Thoracic aorta (tissue), 2 donors: Measurements from ENCODE around the gene R3HDM2. TPM values are rescaled to one million over a fixed set of nuclear protein-coding genes. Genes with fewer than 3 reads are reported as not detected.

Experiments used
- ATAC-seq: fragments of 150-250 bp; one replicate; pipeline ENCODE4 v1.8.0; 2017; ENCODE audit warnings: low read depth; ENCODE audit not compliant: insufficient number of reproducible peaks, low FRiP score
- DNase-seq: peaks from one replicate; pipeline ENCODE4 v3.0.0-alpha.2; 2020; ENCODE audit warnings: low spot score
- H3K27ac ChIP-seq, 2 donors: fragments of 200-600 bp; sonication (generic); 1 replicate in 1 of 2; 2 replicates in 1 of 2; pipeline ENCODE4 v1.5.1; 2016; ENCODE audit warnings: mild to moderate bottlenecking in 2 of 2, moderate library complexity in 2 of 2
- H3K27me3 ChIP-seq: fragments of 200-600 bp; sonication (generic); replicated peaks from 2 replicates; pipeline ENCODE4 v1.6.0; 2016; ENCODE audit warnings: mild to moderate bottlenecking; ENCODE audit not compliant: insufficient read depth
- H3K36me3 ChIP-seq: fragments of 200-600 bp; sonication (generic); one replicate; pipeline ENCODE4 v1.5.1; 2016
- H3K4me1 ChIP-seq, 2 donors: fragments of 200-600 bp; sonication (generic); 1 replicate in 1 of 2; 2 replicates in 1 of 2; pipeline versions ENCODE4 v1.5.1 to v1.6.0; 2016; ENCODE audit warnings: low read depth in 2 of 2, mild to moderate bottlenecking in 1 of 2; ENCODE audit not compliant: control insufficient read depth in 1 of 2
- H3K4me3 ChIP-seq: fragments of 200-600 bp; sonication (generic); 2 replicates; pipeline ENCODE4 v1.5.1; 2016; ENCODE audit warnings: mild to moderate bottlenecking
- H3K9me3 ChIP-seq: fragments of 200-600 bp; sonication (generic); 2 replicates; pipeline ENCODE4 v1.5.1; 2016
- CTCF ChIP-seq: fragments of 200-600 bp; sonication (generic); IDR thresholded peaks from one replicate; pipeline ENCODE4 v1.5.1; 2019; ENCODE audit warnings: antibody characterized with exemption
- total RNA-seq, 2 donors: library from RNA; depleted of rRNA; stranded (reverse); fragments of >200 nt; gene quantifications; one replicate each; pipeline versions ENCODE4 v1.1.0 to v1.2.3, GENCODE V29; 2016

R3HDM2 gene
- 10 to 100 TPM; 26.5 to 62.4 TPM for total RNA-seq

- Histone ChIP-seq H3K27ac (peak within 1 kb of the TSS; percentile 91), H3K4me3 (peak within 1 kb of the TSS; percentile 78), H3K36me3 (no peaks in the 10 kb centered on the region), H3K27me3 (no peaks in the 10 kb centered on the region), H3K4me1 (peaks cover 3 to 14% of the 10 kb centered on the region in 2 donors), H3K9me3 (no peaks in the 10 kb centered on the region)
- TF ChIP-seq CTCF, result no peak
- ATAC-seq, result peak; percentile 96
- DNase-seq, result peak; percentile 75
Observed at GRCh38 chr12:57430931-57431566, at the start of gene R3HDM2. Gene R3HDM2 (minus strand): TSS chr12:57431043. CDS start chr12:57310428, 120,615 bp downstream.

- Histone ChIP-seq H3K4me1 (peaks cover 15 to 17% of the 10 kb centered on the region in 2 donors), H3K36me3 (no peaks in the 10 kb centered on the region), H3K4me3 (no peak within 1 kb of the TSS), H3K9me3 (no peaks in the 10 kb centered on the region), H3K27ac (peak within 1 kb of the TSS; percentile 17 to 34), H3K27me3 (no peaks in the 10 kb centered on the region)
- no peak for TF ChIP-seq CTCF
- no peak for ATAC-seq
- DNase-seq, result no peak
Observed at GRCh38 chr12:57479376-57480115, 48.7 kb upstream of the R3HDM2 start, which contains the start of gene ARHGAP9. Gene ARHGAP9 (minus strand): TSS chr12:57479866. CDS start chr12:57479406, 460 bp downstream.

- DNase-seq, result no peak
- no peaks in the 10 kb centered on the region for H3K27me3 ChIP-seq
- TF ChIP-seq CTCF, result no peak
- no peaks in the 10 kb centered on the region for H3K36me3 ChIP-seq
- no peaks in the 10 kb centered on the region for H3K9me3 ChIP-seq
- H3K27ac ChIP-seq, result peak overlapping the region in 1 of 2 donors; percentile 34
- no peak overlapping the region for H3K4me3 ChIP-seq
- ATAC-seq, result no peak
- peaks cover 15 to 17% of the 10 kb centered on the region in 2 donors for H3K4me1 ChIP-seq
Observed at GRCh38 chr12:57479043-57479375, 48.2 kb upstream of the R3HDM2 start.

- no peak for ATAC-seq
- Histone ChIP-seq H3K27me3 (no peaks in the 10 kb centered on the region), H3K27ac (peak overlapping the region; percentile 17 to 34), H3K9me3 (no peaks in the 10 kb centered on the region), H3K4me3 (peak overlapping the region; percentile 72), H3K4me1 (peaks cover 15 to 17% of the 10 kb centered on the region in 2 donors), H3K36me3 (no peaks in the 10 kb centered on the region)
- TF ChIP-seq CTCF, result no peak
- no peak for DNase-seq
Observed at GRCh38 chr12:57477710-57478681, 47.2 kb upstream of the R3HDM2 start.
